A673 (cell line): Measurements from ENCODE around the gene NAV2. TPM values are rescaled to one million over a fixed set of nuclear protein-coding genes. Genes with fewer than 3 reads are reported as not detected.

Experiments
- BruUV-seq: library from RNA; stranded (reverse); fragments of 400-500 nt; replicated peaks from 2 replicates; lab custom pipeline; 2021; lab: Mats Ljungman, UMichigan
- CTCF ChIA-PET: fragments of 300-600 bp; sonication (Branson Sonifier 250); formaldehyde crosslinking; loops from one replicate; lab custom pipeline; 2022; ENCODE audit warnings: antibody characterized with exemption; lab: Charles Lee
- POLR2A ChIA-PET: fragments of 300-600 bp; sonication (Branson Sonifier 250); formaldehyde crosslinking; loops from one replicate; lab custom pipeline; 2022; ENCODE audit warnings: antibody characterized with exemption; ENCODE audit not compliant: low non-redundant PET; lab: Charles Lee
- DNase-seq: peaks from one replicate; pipeline ENCODE4 v3.0.0-alpha.2; 2015; ENCODE audit warnings: low spot score
- H3K27ac ChIP-seq: fragments of 200-600 bp; sonication (generic); 2 replicates; pipeline ENCODE4 v1.5.1; 2016; ENCODE audit warnings: mixed run types, low read depth, mild to moderate bottlenecking, mixed read lengths, antibody characterized with exemption, low read length; ENCODE audit not compliant: poor library complexity, severe bottlenecking
- H3K27me3 ChIP-seq: fragments of 200-600 bp; sonication (generic); replicated peaks from 2 replicates; pipeline ENCODE4 v1.6.1; 2017; ENCODE audit warnings: mixed run types, low read depth, mild to moderate bottlenecking, mixed read lengths, antibody characterized with exemption, low read length; ENCODE audit not compliant: insufficient read depth, poor library complexity
- H3K36me3 ChIP-seq: fragments of 200-600 bp; sonication (generic); 2 replicates; pipeline ENCODE4 v1.6.1; 2016; ENCODE audit warnings: mixed run types, mild to moderate bottlenecking, mixed read lengths, antibody characterized with exemption, low read length; ENCODE audit not compliant: insufficient read depth, poor library complexity, severe bottlenecking
- H3K4me1 ChIP-seq: fragments of 200-600 bp; sonication (generic); 2 replicates; pipeline ENCODE4 v1.6.1; 2017; ENCODE audit warnings: mixed run types, mild to moderate bottlenecking, mixed read lengths, antibody characterized with exemption, low read length; ENCODE audit not compliant: insufficient read depth, poor library complexity, severe bottlenecking
- H3K4me3 ChIP-seq: fragments of 200-600 bp; sonication (generic); 2 replicates; pipeline ENCODE4 v1.5.1; 2016; ENCODE audit warnings: low read depth, mixed run types, mild to moderate bottlenecking, mixed read lengths, low read length; ENCODE audit not compliant: poor library complexity, severe bottlenecking
- H3K9me3 ChIP-seq: fragments of 200-600 bp; sonication (generic); 2 replicates; pipeline ENCODE4 v1.6.1; 2016; ENCODE audit warnings: mixed run types, low read depth, mild to moderate bottlenecking, mixed read lengths, antibody characterized with exemption, low read length; ENCODE audit not compliant: poor library complexity, severe bottlenecking
- EZH2 ChIP-seq: fragments of 200-600 bp; sonication (generic); IDR thresholded peaks from 2 replicates; pipeline ENCODE4 v1.6.1; 2017; ENCODE audit warnings: borderline replicate concordance, low read depth, mild to moderate bottlenecking, mixed read lengths, antibody characterized with exemption, low read length; ENCODE audit not compliant: poor library complexity, severe bottlenecking
- intact Hi-C: fragments of 100-400 bp; cut with micrococcal nuclease; formaldehyde crosslinking; loops from one replicate; pipeline ENCODE4 v1.10.0; 2022; ENCODE audit not compliant: unreplicated experiment
- total RNA-seq: library from RNA; stranded (reverse); gene quantifications from 2 replicates; pipeline ENCODE4 v1.2.3, GENCODE V29; 2021
- TF ChIP-seq, protein P1 (sequence below): fragments of 300-800, 200-600 bp; sonication (generic); conservative IDR thresholded peaks from 2 replicates; pipeline ENCODE4 v1.5.1; 2017; ENCODE audit warnings: low read depth, mild to moderate bottlenecking, antibody characterized with exemption, low read length, moderate library complexity, mixed read lengths

NAV2 gene
- total RNA-seq, 1 experiment from 2014 or later = not detected

DNA sequence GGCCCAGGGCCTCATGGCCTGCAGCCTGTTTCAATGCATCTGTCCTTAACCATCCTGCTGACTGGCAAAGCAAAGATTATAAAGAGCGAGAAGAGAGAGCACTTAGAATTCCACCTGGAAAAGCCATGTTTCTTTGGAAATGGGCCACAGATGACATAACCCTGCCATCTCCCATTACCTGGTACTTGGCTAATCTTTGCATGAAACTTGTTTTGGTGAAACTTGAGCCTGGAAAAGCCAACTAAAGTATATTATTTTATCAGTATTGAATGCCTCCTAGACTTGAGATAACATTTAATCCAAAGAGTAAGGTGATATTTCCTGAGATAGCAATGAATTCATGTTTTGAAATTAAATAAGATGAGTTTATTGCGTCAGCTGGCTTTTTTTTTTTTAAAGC lies 72.6 kb downstream of the NAV2 start:
- TF ChIP-seq EZH2 = no peak
- TF ChIP-seq, protein P1, sequence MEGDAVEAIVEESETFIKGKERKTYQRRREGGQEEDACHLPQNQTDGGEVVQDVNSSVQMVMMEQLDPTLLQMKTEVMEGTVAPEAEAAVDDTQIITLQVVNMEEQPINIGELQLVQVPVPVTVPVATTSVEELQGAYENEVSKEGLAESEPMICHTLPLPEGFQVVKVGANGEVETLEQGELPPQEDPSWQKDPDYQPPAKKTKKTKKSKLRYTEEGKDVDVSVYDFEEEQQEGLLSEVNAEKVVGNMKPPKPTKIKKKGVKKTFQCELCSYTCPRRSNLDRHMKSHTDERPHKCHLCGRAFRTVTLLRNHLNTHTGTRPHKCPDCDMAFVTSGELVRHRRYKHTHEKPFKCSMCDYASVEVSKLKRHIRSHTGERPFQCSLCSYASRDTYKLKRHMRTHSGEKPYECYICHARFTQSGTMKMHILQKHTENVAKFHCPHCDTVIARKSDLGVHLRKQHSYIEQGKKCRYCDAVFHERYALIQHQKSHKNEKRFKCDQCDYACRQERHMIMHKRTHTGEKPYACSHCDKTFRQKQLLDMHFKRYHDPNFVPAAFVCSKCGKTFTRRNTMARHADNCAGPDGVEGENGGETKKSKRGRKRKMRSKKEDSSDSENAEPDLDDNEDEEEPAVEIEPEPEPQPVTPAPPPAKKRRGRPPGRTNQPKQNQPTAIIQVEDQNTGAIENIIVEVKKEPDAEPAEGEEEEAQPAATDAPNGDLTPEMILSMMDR = no peak
- H3K27me3 ChIP-seq = peaks cover 18% of the 10 kb centered on the region
- no TSS peak for BruUV-seq
- H3K27ac ChIP-seq = no peak overlapping the region
- intact Hi-C loops = no loop called here
- H3K4me3 ChIP-seq = no peak overlapping the region
- no peaks in the 10 kb centered on the region for H3K9me3 ChIP-seq
- ChIA-PET CTCF (no interaction called here), POLR2A (no interaction called here)
- DNase-seq = no peak
- no peaks in the 10 kb centered on the region for H3K36me3 ChIP-seq
- no peaks in the 10 kb centered on the region for H3K4me1 ChIP-seq

DNA sequence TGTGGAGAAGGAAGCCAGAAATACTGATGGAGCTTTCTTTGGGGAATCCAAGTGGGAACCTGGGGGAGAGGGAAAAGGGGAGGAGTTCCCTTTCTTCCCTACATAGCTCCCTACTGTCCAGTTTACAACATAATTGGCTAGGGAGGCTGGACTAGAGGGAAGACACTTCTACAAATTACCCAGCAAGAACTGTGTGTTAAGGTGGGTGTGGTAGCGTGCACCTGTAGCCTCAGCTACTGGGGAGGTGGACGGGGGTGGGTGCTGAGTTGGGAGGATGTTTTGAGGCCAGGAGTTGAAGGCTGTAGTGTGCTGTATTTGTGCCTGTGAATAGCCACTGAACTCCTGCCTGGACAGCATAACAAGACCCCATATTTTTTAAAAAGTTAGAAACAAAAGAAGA lies 74.0 kb downstream of the NAV2 start:
- no peak overlapping the region for H3K4me3 ChIP-seq
- BruUV-seq = no TSS peak
- H3K27ac ChIP-seq = no peak overlapping the region
- ChIA-PET POLR2A (no interaction called here), CTCF (interaction anchor here (0.5 kb wide), 1 partner anchor 1470 kb away, joined by 7 read pairs; no protein-coding TSS in a partner anchor)
- H3K36me3 ChIP-seq = no peaks in the 10 kb centered on the region
- no peaks in the 10 kb centered on the region for H3K4me1 ChIP-seq
- DNase-seq = no peak
- no peak for TF ChIP-seq EZH2
- TF ChIP-seq, protein P1 = no peak
- no peaks in the 10 kb centered on the region for H3K9me3 ChIP-seq
- peaks cover 19% of the 10 kb centered on the region for H3K27me3 ChIP-seq
- intact Hi-C loops = no loop called here

DNA sequence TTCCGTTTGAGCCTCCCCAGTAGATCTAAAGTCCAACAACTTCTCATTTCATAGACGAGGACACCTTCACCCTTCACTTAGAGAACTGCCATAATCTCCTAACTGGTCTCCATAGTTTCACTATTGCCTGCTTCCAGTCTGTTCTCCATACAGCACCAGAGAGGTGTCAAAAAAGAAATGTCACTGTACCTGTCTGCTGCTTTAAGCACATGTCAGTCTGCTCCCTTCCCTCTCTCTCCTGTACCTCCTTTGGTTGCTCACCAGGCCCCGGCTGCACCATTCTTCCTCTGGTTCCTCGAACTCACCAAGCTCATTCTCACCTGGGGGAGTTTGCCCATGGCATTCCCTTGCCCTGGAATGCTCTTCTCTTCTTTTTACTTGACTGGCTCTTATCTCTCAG lies 75.8 kb downstream of the NAV2 start:
- intact Hi-C loops = no loop called here
- Histone ChIP-seq H3K9me3 (no peaks in the 10 kb centered on the region), H3K36me3 (no peaks in the 10 kb centered on the region), H3K4me3 (no peak overlapping the region), H3K27ac (no peak overlapping the region), H3K27me3 (peaks cover 19% of the 10 kb centered on the region), H3K4me1 (no peaks in the 10 kb centered on the region)
- no TSS peak for BruUV-seq
- ChIA-PET CTCF (no interaction called here), POLR2A (no interaction called here)
- TF ChIP-seq EZH2 = no peak
- TF ChIP-seq, protein P1 = no peak
- no peak for DNase-seq
